HCT116 (cell line): ENCODE data around the gene WDR44.

Source experiments
- CEBPB ChIP-seq: IDR thresholded peaks from 2 replicates; pipeline ENCODE4 v1.6.1; 2012; ENCODE audit warnings: low read depth
- EZH2phosphoT487 ChIP-seq: fragments of 200-600 bp; IDR thresholded peaks from 2 replicates; pipeline ENCODE4 v1.6.1; 2018; ENCODE audit warnings: antibody characterized with exemption, borderline replicate concordance
- POLR2AphosphoS5 ChIP-seq: IDR thresholded peaks from 2 replicates; pipeline ENCODE4 v1.6.1; 2011; ENCODE audit warnings: mild to moderate bottlenecking, low read depth, low read length, moderate library complexity
- SP1 ChIP-seq: IDR thresholded peaks from 2 replicates; pipeline ENCODE4 v1.6.1; 2012; ENCODE audit warnings: low read depth
- ZNF274 ChIP-seq: fragments of 200-500 bp; sonication (Bioruptor generic); IDR thresholded peaks from 2 replicates; pipeline ENCODE4 v1.6.1; 2014; ENCODE audit warnings: mild to moderate bottlenecking, low read depth, low read length, inconsistent platforms
- TF ChIP-seq, protein P1 (sequence below), 3 experiments: fragments of 200-600 bp in 1 of 3; sonication (generic) in 1 of 3; IDR thresholded peaks in 2 of 3; conservative IDR thresholded peaks in 1 of 3; 2 replicates each; pipeline ENCODE4 v1.5.1; 2012 to 2017; ENCODE audit warnings: low read depth in 2 of 3, low read length in 2 of 3, antibody characterized with exemption in 1 of 3, borderline replicate concordance in 1 of 3, control low read depth in 1 of 3, mild to moderate bottlenecking in 1 of 3, mixed read lengths in 1 of 3, mixed run types in 1 of 3, moderate library complexity in 1 of 3; ENCODE audit not compliant: insufficient read depth in 1 of 3
- TF ChIP-seq, protein P2 (sequence below): IDR thresholded peaks from 2 replicates; pipeline ENCODE4 v1.6.1; 2012

DNA sequence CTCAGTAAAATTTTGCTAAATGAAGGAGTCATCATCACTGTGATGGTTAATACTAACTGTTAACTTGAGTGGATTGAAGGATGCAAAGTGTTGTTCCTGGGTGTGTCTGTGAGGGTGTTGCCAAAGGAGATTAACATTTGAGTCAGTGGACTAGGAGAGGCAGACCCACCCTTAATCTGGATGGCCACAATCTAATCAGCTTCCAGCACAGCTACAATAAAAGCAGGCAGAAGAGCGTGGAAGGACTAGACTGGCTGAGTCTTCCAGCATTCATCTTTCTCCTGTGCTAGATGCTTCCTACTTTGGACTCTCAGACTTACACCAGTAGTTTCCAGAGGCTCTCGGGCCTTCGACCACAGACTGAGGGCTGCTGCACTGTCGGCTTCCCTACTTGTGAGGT is 21.3 kb upstream of the WDR44 start:
- TF ChIP-seq POLR2AphosphoS5 (no peak), EZH2phosphoT487 (no peak), ZNF274 (no peak), SP1 (no peak), CEBPB (no peak)
- TF ChIP-seq, protein P1, sequence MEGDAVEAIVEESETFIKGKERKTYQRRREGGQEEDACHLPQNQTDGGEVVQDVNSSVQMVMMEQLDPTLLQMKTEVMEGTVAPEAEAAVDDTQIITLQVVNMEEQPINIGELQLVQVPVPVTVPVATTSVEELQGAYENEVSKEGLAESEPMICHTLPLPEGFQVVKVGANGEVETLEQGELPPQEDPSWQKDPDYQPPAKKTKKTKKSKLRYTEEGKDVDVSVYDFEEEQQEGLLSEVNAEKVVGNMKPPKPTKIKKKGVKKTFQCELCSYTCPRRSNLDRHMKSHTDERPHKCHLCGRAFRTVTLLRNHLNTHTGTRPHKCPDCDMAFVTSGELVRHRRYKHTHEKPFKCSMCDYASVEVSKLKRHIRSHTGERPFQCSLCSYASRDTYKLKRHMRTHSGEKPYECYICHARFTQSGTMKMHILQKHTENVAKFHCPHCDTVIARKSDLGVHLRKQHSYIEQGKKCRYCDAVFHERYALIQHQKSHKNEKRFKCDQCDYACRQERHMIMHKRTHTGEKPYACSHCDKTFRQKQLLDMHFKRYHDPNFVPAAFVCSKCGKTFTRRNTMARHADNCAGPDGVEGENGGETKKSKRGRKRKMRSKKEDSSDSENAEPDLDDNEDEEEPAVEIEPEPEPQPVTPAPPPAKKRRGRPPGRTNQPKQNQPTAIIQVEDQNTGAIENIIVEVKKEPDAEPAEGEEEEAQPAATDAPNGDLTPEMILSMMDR (IDR thresholded peaks at IDR 0.05 in 2 of 3, conservative IDR thresholded peaks at IDR 0.05 in 1 of 3; ENCODE audit: borderline replicate concordance in 1 of 3, insufficient read depth in 1 of 3, low read depth in 2 of 3, low read length in 2 of 3) = no peak
- TF ChIP-seq, protein P2, sequence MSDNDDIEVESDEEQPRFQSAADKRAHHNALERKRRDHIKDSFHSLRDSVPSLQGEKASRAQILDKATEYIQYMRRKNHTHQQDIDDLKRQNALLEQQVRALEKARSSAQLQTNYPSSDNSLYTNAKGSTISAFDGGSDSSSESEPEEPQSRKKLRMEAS = no peak
